ENCODE measurements around the gene ANAPC10. TPM values are rescaled to one million over a fixed set of nuclear protein-coding genes. Genes with fewer than 3 reads are reported as not detected.
"Not testable (repeated sequence)": the region's sequence is repeated elsewhere in the genome, so short reads cannot be mapped to it uniquely, and the experiment has no call there.

ANAPC10 gene
- total RNA-seq, 2 experiments from 2014 or later = 26.2 to 28.5 TPM

GRCh38 chr4:145014365-145014764, 83.6 kb downstream of the ANAPC10 start:
- peaks cover 17% of the 10 kb centered on the region for H3K4me1 Mint-ChIP-seq
- peaks cover 45% of the 10 kb centered on the region for H3K36me3 Mint-ChIP-seq
- H3K27ac Mint-ChIP-seq = no peak overlapping the region
- H3K9me3 Mint-ChIP-seq (ENCODE audit: low read depth) = peaks cover 2% of the 10 kb centered on the region
- ATAC-seq (no peak), DNase-seq (no peak)
- H3K27me3 Mint-ChIP-seq = no peaks in the 10 kb centered on the region
- CTCF ChIA-PET = interaction anchor here (1.2 kb wide), 1 partner anchor 48 kb away, joined by 4 read pairs; no protein-coding TSS in a partner anchor
- H3K4me3 Mint-ChIP-seq = no peak overlapping the region

- Mint-ChIP-seq H3K27ac (peak overlapping the region; percentile 12), H3K27me3 (no peaks in the 10 kb centered on the region), H3K9me3 (ENCODE audit: low read depth) (peaks cover 2% of the 10 kb centered on the region), H3K36me3 (peaks cover 44% of the 10 kb centered on the region), H3K4me3 (no peak overlapping the region), H3K4me1 (peaks cover 7% of the 10 kb centered on the region)
- ATAC-seq = no peak
- CTCF ChIA-PET = no interaction called here
- no peak for DNase-seq
Observed at GRCh38 chr4:145012841-145013240, 85.2 kb downstream of the ANAPC10 start.

DNA sequence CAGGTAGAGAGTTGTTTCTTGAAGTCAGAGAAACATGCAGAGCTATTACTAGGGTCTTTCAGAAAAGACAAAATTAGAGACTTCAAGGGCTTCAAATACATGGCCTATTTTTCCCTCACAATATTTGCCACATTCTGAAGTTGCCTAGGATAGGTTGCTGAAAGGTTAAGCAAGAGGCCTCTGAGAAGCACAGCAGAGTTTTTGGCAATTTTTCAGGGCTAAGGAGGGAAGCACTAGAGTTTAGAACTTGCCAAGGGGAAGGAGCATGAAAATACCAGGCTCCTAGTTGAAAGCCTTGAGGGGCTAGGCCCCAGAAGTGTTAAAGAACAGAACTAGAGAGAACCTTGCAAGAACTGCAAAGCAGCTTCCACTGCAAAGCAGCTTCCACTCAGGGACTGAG, 86.4 kb downstream of the ANAPC10 start:
- H3K27ac Mint-ChIP-seq = no peak overlapping the region
- CTCF ChIA-PET = interaction anchor here (0.6 kb wide), 1 partner anchor 20 kb away, joined by 3 read pairs; no protein-coding TSS in a partner anchor
- ATAC-seq (no peak), DNase-seq (no peak)
- H3K36me3 Mint-ChIP-seq = peaks cover 46% of the 10 kb centered on the region
- H3K4me1 Mint-ChIP-seq = peaks cover 9% of the 10 kb centered on the region
- peaks cover 4% of the 10 kb centered on the region for H3K9me3 Mint-ChIP-seq (ENCODE audit: low read depth)
- no peaks in the 10 kb centered on the region for H3K27me3 Mint-ChIP-seq
- H3K4me3 Mint-ChIP-seq = no peak overlapping the region

- H3K4me3 Mint-ChIP-seq; CTCF ChIA-PET; ATAC-seq; H3K4me1 Mint-ChIP-seq; H3K27me3 Mint-ChIP-seq; DNase-seq; H3K9me3 Mint-ChIP-seq (ENCODE audit: low read depth); H3K27ac Mint-ChIP-seq: not testable (repeated sequence)
- peaks cover 37% of the 10 kb centered on the region for H3K36me3 Mint-ChIP-seq
Observed at GRCh38 chr4:145010315-145010714, 87.7 kb downstream of the ANAPC10 start.

- peaks cover 2% of the 10 kb centered on the region for H3K4me1 Mint-ChIP-seq
- H3K36me3 Mint-ChIP-seq = peaks cover 34% of the 10 kb centered on the region
- no peak for ATAC-seq
- peaks cover 2% of the 10 kb centered on the region for H3K9me3 Mint-ChIP-seq (ENCODE audit: low read depth)
- no peaks in the 10 kb centered on the region for H3K27me3 Mint-ChIP-seq
- CTCF ChIA-PET = no interaction called here
- no peak for DNase-seq
- H3K4me3 Mint-ChIP-seq = no peak overlapping the region
- no peak overlapping the region for H3K27ac Mint-ChIP-seq
Observed at GRCh38 chr4:145003675-145004074, 94.3 kb downstream of the ANAPC10 start.

DNA sequence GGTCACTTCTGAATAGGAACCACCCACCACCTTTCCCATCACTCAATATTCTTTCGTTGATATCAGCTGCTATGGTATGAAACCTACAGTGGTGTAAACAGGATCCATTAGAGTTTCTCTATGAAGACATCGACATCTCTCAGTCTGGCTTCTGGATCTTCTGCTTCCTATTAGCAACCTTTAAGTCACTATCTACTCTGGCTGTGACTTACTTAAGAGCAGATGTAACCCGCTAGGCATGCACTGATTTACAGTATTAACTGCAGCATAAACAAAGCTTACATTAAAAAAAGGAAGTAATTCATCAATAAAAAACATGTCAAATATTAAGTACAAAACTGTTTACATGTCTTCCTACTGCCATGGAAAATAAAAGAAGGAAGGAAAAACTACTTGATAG, 96.4 kb downstream of the ANAPC10 start:
- H3K4me1 Mint-ChIP-seq = no peaks in the 10 kb centered on the region
- no peak overlapping the region for H3K4me3 Mint-ChIP-seq
- H3K27ac Mint-ChIP-seq = no peak overlapping the region
- no peak for DNase-seq
- peaks cover 34% of the 10 kb centered on the region for H3K36me3 Mint-ChIP-seq
- CTCF ChIA-PET = no interaction called here
- no peak for ATAC-seq
- peaks cover 2% of the 10 kb centered on the region for H3K9me3 Mint-ChIP-seq (ENCODE audit: low read depth)
- H3K27me3 Mint-ChIP-seq = no peaks in the 10 kb centered on the region

- CTCF ChIA-PET; H3K4me3 Mint-ChIP-seq; H3K27ac Mint-ChIP-seq; ATAC-seq; DNase-seq; H3K9me3 Mint-ChIP-seq (ENCODE audit: low read depth); H3K27me3 Mint-ChIP-seq; H3K4me1 Mint-ChIP-seq: not testable (repeated sequence)
- peaks cover 38% of the 10 kb centered on the region for H3K36me3 Mint-ChIP-seq
Observed at GRCh38 chr4:145000656-145001055, 97.3 kb downstream of the ANAPC10 start.

GRCh38 chr4:144989306-144989705, 108.7 kb downstream of the ANAPC10 start:
- no peak for DNase-seq
- H3K36me3 Mint-ChIP-seq = peaks cover 20% of the 10 kb centered on the region
- H3K4me1 Mint-ChIP-seq = no peaks in the 10 kb centered on the region
- H3K27ac Mint-ChIP-seq = no peak overlapping the region
- CTCF ChIA-PET = no interaction called here
- H3K4me3 Mint-ChIP-seq = no peak overlapping the region
- no peak for ATAC-seq
- peaks cover 2% of the 10 kb centered on the region for H3K9me3 Mint-ChIP-seq (ENCODE audit: low read depth)
- H3K27me3 Mint-ChIP-seq = no peaks in the 10 kb centered on the region

- H3K36me3 Mint-ChIP-seq = peaks cover 6% of the 10 kb centered on the region
- no peaks in the 10 kb centered on the region for H3K4me1 Mint-ChIP-seq
- no peak overlapping the region for H3K4me3 Mint-ChIP-seq
- H3K9me3 Mint-ChIP-seq (ENCODE audit: low read depth) = peaks cover 4% of the 10 kb centered on the region
- no peak for ATAC-seq
- no peaks in the 10 kb centered on the region for H3K27me3 Mint-ChIP-seq
- DNase-seq = no peak
- CTCF ChIA-PET = no interaction called here
- no peak overlapping the region for H3K27ac Mint-ChIP-seq
Observed at GRCh38 chr4:144985531-144985930, 112.5 kb downstream of the ANAPC10 start.

GRCh38 chr4:144985014-144985413, 113.0 kb downstream of the ANAPC10 start:
- no peak overlapping the region for H3K4me3 Mint-ChIP-seq
- no peaks in the 10 kb centered on the region for H3K27me3 Mint-ChIP-seq
- CTCF ChIA-PET = no interaction called here
- H3K9me3 Mint-ChIP-seq (ENCODE audit: low read depth) = peaks cover 4% of the 10 kb centered on the region
- ATAC-seq (no peak), DNase-seq (no peak)
- H3K4me1 Mint-ChIP-seq = no peaks in the 10 kb centered on the region
- no peak overlapping the region for H3K27ac Mint-ChIP-seq
- H3K36me3 Mint-ChIP-seq = peaks cover 6% of the 10 kb centered on the region

DNA sequence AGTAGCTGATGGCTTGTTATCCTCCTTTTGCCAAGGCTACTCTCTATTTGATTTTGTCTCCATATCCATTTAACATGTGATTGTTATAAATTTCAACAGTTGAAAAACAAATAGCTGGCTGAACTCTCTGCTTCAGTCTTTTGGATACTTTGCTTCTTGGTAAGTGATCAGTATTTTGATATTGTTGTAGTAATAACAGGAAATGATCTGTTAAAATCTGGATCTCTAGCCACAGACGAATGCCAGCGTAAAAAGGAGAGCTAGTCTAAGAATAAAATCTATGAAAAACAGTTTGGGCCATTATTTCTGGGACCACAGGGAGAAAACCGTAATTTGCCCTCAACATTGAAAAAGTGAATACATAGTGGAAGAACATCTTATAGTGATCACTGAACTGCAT, 113.8 kb downstream of the ANAPC10 start:
- H3K4me3 Mint-ChIP-seq = no peak overlapping the region
- peaks cover 4% of the 10 kb centered on the region for H3K9me3 Mint-ChIP-seq (ENCODE audit: low read depth)
- no peaks in the 10 kb centered on the region for H3K4me1 Mint-ChIP-seq
- no peaks in the 10 kb centered on the region for H3K27me3 Mint-ChIP-seq
- peaks cover 6% of the 10 kb centered on the region for H3K36me3 Mint-ChIP-seq
- no peak for ATAC-seq
- no peak overlapping the region for H3K27ac Mint-ChIP-seq
- DNase-seq = no peak
- CTCF ChIA-PET = no interaction called here

DNA sequence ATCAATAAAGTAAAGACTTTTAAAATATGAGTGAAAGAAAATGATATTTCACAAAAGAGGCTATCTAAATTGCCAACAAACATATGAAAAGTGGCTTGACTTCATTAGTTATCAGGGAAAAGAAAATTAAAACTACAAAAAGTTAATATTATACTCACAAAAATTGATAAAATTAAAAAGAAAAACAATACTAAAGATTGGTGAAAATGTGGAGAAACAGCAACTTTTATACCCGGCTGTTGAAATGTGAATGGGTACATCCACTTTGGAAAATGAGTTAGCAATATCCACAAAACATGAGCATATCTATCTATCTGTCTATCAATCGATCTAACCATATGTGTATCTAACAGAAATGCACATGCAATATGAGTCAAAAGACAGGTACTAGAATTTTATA, 122.3 kb downstream of the ANAPC10 start:
- Mint-ChIP-seq H3K36me3 (no peaks in the 10 kb centered on the region), H3K9me3 (ENCODE audit: low read depth) (no peaks in the 10 kb centered on the region), H3K27me3 (no peaks in the 10 kb centered on the region), H3K4me3 (no peak overlapping the region), H3K4me1 (no peaks in the 10 kb centered on the region), H3K27ac (no peak overlapping the region)
- CTCF ChIA-PET = no interaction called here
- no peak for DNase-seq
- ATAC-seq = no peak

DNA sequence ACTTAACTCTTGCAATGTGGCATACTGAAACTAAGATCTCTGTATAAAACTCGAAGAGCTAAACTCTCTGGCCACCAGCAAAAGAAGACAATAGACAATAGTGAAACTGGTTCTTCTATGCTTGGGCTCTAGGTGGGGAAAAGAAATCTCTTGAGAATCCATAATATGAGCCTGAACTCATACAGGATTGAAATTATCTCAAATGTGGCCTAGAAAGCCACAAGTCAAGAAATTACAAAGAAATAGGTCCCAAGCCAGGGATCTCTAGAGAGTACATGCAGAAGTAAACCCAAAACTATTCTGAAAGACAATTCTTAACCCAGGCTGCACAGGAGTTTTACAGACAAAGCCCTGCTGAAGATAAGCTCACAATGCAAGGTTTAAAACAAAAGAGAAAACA, 127.4 kb downstream of the ANAPC10 start:
- Mint-ChIP-seq H3K4me3 (no peak overlapping the region), H3K36me3 (no peaks in the 10 kb centered on the region), H3K27ac (no peak overlapping the region), H3K9me3 (ENCODE audit: low read depth) (no peaks in the 10 kb centered on the region), H3K27me3 (no peaks in the 10 kb centered on the region), H3K4me1 (peaks cover 3% of the 10 kb centered on the region)
- DNase-seq (no peak), ATAC-seq (no peak)
- CTCF ChIA-PET = no interaction called here

DNA sequence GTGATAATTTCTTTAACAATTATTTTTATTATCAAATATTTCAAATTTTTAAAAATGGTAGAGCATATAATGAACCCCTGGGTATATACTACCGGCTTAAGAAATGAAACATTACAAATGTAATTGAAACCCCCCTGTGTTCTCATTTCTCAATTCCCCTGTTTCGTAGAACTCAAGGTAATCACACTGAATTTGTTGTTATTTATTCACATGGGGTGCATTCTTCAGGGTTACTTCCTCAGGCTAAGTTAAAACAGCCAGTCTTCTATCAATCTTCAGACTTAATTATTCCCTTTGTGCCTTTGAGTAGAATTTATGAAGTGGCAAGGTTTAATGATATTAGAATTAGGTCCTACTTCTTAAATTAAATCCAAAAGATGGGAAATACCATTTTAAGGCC, 128.2 kb downstream of the ANAPC10 start:
- H3K36me3 Mint-ChIP-seq = no peaks in the 10 kb centered on the region
- no peaks in the 10 kb centered on the region for H3K27me3 Mint-ChIP-seq
- ATAC-seq (no peak), DNase-seq (no peak)
- no peaks in the 10 kb centered on the region for H3K9me3 Mint-ChIP-seq (ENCODE audit: low read depth)
- peaks cover 3% of the 10 kb centered on the region for H3K4me1 Mint-ChIP-seq
- CTCF ChIA-PET = no interaction called here
- no peak overlapping the region for H3K27ac Mint-ChIP-seq
- H3K4me3 Mint-ChIP-seq = no peak overlapping the region

DNA sequence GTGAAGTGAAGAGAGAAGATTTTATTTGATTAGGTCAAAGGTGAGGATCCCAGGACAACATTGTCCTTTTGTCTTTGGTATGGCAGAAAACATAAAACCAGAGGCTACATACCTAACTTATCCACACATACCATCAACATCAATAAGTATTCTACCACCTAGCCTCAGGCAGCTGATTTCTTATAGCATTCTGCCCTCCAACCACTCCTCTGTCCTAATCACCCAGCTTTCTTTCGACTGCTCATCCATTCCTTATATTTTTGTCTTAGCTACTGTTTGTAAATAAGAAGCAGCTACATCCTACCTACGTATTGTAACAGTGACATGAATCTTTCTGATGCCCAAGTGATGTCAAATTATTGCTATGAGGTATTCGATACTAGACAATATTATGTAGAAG, 129.4 kb downstream of the ANAPC10 start:
- Mint-ChIP-seq H3K4me1 (peaks cover 3% of the 10 kb centered on the region), H3K4me3 (no peak overlapping the region), H3K9me3 (ENCODE audit: low read depth) (no peaks in the 10 kb centered on the region), H3K27me3 (no peaks in the 10 kb centered on the region), H3K36me3 (no peaks in the 10 kb centered on the region), H3K27ac (no peak overlapping the region)
- ATAC-seq (no peak), DNase-seq (no peak)
- CTCF ChIA-PET = no interaction called here
